ENCODE results near the gene CYP2C18. TPM values are rescaled to one million over a fixed set of nuclear protein-coding genes. Genes with fewer than 3 reads are reported as not detected.

The CYP2C18 gene
- total RNA-seq, 4 donors from 2014 or later: not detected

DNA sequence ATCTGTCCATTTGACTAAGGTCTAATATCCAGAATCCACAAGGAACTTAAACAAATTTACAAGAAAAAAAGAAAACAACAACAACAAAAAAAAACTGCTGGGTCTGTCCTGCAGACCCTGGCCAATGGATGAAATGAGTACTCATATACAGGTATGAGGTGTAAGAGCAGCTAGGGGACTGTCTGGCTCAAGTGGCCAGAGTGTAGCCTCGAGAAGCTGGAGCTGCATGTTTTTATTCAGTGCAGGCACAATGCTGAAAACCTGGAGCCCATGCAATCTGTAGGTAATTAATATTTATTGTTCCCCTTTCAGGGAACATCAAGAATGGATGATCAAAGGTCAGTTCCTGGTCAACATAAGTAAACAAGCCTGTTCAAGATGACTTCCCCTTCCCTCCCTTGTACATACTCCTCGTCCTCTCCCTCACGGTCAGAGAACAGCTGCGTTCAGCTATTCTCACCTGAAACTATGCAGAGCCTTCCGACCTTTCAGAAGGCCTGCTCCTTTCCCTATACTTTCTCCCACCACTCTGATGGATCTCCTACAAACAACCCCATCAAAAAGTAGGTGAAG lies 94.4 kb downstream of the CYP2C18 start:
- H3K27ac ChIP-seq: no peak overlapping the region
- TF ChIP-seq POLR2A (IDR thresholded peaks at IDR 0.05) (no peak), CTCF (IDR thresholded peaks at IDR 0.05) (no peak)
- no peak for DNase-seq
- intact Hi-C loops (cut with DNase I; ENCODE audit: low total_unique reads): no loop called here
- H3K36me3 ChIP-seq: no peaks in the 10 kb centered on the region
- H3K4me1 ChIP-seq: no peaks in the 10 kb centered on the region
- no peak overlapping the region for H3K4me3 ChIP-seq
- H3K9me3 ChIP-seq: no peaks in the 10 kb centered on the region
- H3K27me3 ChIP-seq: no peaks in the 10 kb centered on the region

DNA sequence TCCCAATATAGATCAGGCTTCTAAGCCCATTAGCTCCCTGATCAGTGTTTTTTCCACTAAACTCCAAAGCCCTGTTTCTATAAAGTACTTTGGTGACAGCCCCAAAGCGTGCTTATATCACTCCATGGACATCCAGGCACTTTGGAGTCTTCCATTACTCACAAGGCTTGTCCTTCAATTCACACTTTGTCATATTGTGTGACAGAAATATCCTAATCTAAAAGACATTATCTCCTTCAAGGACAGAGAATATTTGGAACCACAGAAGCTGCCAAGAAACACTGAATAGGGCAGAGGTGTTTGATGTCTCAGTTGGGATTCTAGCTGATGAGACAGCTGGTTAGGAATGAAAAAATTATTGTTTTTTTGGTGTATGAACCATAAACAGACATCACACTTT lies 97.3 kb downstream of the CYP2C18 start:
- intact Hi-C loops (cut with DNase I; ENCODE audit: low total_unique reads): no loop called here
- Histone ChIP-seq H3K9me3 (no peaks in the 10 kb centered on the region), H3K27me3 (no peaks in the 10 kb centered on the region), H3K4me3 (no peak overlapping the region), H3K4me1 (no peaks in the 10 kb centered on the region), H3K27ac (no peak overlapping the region), H3K36me3 (no peaks in the 10 kb centered on the region)
- no peak for DNase-seq
- TF ChIP-seq POLR2A (IDR thresholded peaks at IDR 0.05) (no peak), CTCF (IDR thresholded peaks at IDR 0.05) (no peak)

DNA sequence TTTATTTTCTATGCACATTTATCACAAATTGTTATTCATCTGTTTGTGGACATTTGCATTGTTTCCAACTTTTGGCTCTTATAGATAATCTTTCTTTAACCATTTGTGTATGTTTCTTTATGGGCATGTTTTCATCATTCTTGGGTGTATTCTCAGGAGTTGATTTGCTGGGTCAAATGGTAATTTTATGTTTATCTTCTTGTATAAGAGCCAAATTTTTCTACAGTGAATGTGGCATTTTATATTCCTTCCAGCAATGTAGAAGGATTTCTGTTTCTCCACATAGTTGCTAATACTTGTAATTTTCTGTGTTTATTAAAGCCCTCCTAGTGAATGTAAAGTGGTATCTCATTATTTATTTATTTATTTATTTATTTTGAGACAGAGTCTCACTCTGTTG lies 100.7 kb downstream of the CYP2C18 start:
- no peak for TF ChIP-seq POLR2A (IDR thresholded peaks at IDR 0.05)
- no peak for TF ChIP-seq CTCF (IDR thresholded peaks at IDR 0.05)
- H3K9me3 ChIP-seq: no peaks in the 10 kb centered on the region
- intact Hi-C loops (cut with DNase I; ENCODE audit: low total_unique reads): no loop called here
- H3K27me3 ChIP-seq: no peaks in the 10 kb centered on the region
- no peak overlapping the region for H3K4me3 ChIP-seq
- H3K36me3 ChIP-seq: no peaks in the 10 kb centered on the region
- DNase-seq: no peak
- no peaks in the 10 kb centered on the region for H3K4me1 ChIP-seq
- no peak overlapping the region for H3K27ac ChIP-seq

DNA sequence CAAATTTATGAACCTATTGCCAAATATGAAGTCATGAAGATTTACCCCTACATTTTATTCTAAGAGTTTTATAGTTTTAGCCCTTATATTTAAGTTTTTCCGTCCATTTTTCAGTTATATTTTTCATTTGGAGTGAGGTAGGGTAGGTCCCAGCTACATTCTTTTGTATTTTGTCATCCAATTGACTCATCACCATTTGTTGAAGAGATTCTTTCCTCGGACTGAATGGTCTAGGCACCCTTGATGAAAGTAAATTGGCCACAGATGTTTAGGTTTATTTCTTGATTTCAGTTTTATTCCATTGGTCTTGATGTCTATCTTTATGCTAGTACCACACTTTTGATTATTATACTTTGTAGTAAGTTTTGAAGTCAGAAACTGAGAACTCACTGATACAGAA lies 101.7 kb downstream of the CYP2C18 start:
- intact Hi-C loops (cut with DNase I; ENCODE audit: low total_unique reads): no loop called here
- H3K27me3 ChIP-seq: no peaks in the 10 kb centered on the region
- H3K4me3 ChIP-seq: no peak overlapping the region
- TF ChIP-seq CTCF (IDR thresholded peaks at IDR 0.05) (no peak), POLR2A (IDR thresholded peaks at IDR 0.05) (no peak)
- H3K9me3 ChIP-seq: no peaks in the 10 kb centered on the region
- no peak for DNase-seq
- no peaks in the 10 kb centered on the region for H3K4me1 ChIP-seq
- H3K36me3 ChIP-seq: no peaks in the 10 kb centered on the region
- no peak overlapping the region for H3K27ac ChIP-seq

Other genes with a start within 250 kb of the CYP2C18 start
- gene HELLS, start 137.9 kb upstream of the CYP2C18 start, total RNA-seq: 100 to 1,000 TPM in 1 of 4 donors, 10 to 100 TPM in 1, 1 to 10 TPM in 2; 1.8 to 113 (median 9.8) TPM
- under 1 TPM in 1 of 4 donors, not detected in 3; 0.14 TPM for gene CYP2C19, start 79.0 kb downstream of the CYP2C18 start, total RNA-seq